GM23248 (cell line): Measurements from ENCODE around the gene XRCC4. TPM values are rescaled to one million over a fixed set of nuclear protein-coding genes. Genes with fewer than 3 reads are reported as not detected.

Experiments
- DNase-seq: peaks from one replicate; pipeline ENCODE4 v3.0.0-alpha.2; 2015
- H2AFZ ChIP-seq: fragments of 200-600 bp; sonication (generic); 2 replicates; pipeline ENCODE4 v1.6.1; 2016; ENCODE audit warnings: antibody characterized with exemption
- H3F3A ChIP-seq: fragments of 200-600 bp; sonication (generic); 2 replicates; pipeline ENCODE4 v1.6.1; 2016; ENCODE audit warnings: mild to moderate bottlenecking, antibody characterized with exemption, mixed run types; ENCODE audit not compliant: insufficient read depth
- H3K27ac ChIP-seq: fragments of 200-600 bp; sonication (generic); 2 replicates; pipeline ENCODE4 v1.5.1; 2016; ENCODE audit warnings: mild to moderate bottlenecking
- H3K27me3 ChIP-seq: fragments of 200-600 bp; sonication (generic); replicated peaks from 2 replicates; pipeline ENCODE4 v1.6.1; 2016; ENCODE audit warnings: mild to moderate bottlenecking; ENCODE audit not compliant: insufficient read depth
- H3K36me3 ChIP-seq: fragments of 200-600 bp; sonication (generic); 2 replicates; pipeline ENCODE4 v1.6.1; 2016; ENCODE audit warnings: low read depth, mild to moderate bottlenecking
- H3K4me1 ChIP-seq: fragments of 200-600 bp; sonication (generic); 2 replicates; pipeline ENCODE4 v1.6.1; 2016; ENCODE audit warnings: mild to moderate bottlenecking; ENCODE audit not compliant: insufficient read depth
- H3K4me2 ChIP-seq: fragments of 200-600 bp; sonication (generic); one replicate; pipeline ENCODE4 v1.6.1; 2016; ENCODE audit warnings: mild to moderate bottlenecking; ENCODE audit not compliant: unreplicated experiment
- H3K4me3 ChIP-seq: fragments of 200-600 bp; sonication (generic); 2 replicates; pipeline ENCODE4 v1.5.1; 2016; ENCODE audit warnings: mild to moderate bottlenecking
- H3K79me2 ChIP-seq: fragments of 200-600 bp; sonication (generic); 2 replicates; pipeline ENCODE4 v1.6.1; 2016; ENCODE audit warnings: mild to moderate bottlenecking; ENCODE audit not compliant: insufficient read depth
- H3K9ac ChIP-seq: fragments of 200-600 bp; sonication (generic); 2 replicates; pipeline ENCODE4 v1.6.1; 2016; ENCODE audit warnings: mild to moderate bottlenecking
- H3K9me2 ChIP-seq: fragments of 200-600 bp; sonication (generic); 2 replicates; pipeline ENCODE4 v1.6.1; 2016; ENCODE audit warnings: mixed run types, mild to moderate bottlenecking, moderate library complexity; ENCODE audit not compliant: insufficient read depth
- H3K9me3 ChIP-seq: fragments of 200-600 bp; sonication (generic); one replicate; pipeline ENCODE4 v1.6.1; 2017; ENCODE audit warnings: low read depth
- H4K20me1 ChIP-seq: fragments of 200-600 bp; sonication (generic); 2 replicates; pipeline ENCODE4 v1.6.0; 2016; ENCODE audit not compliant: insufficient read depth
- EZH2 ChIP-seq: fragments of 200-600 bp; sonication (generic); IDR thresholded peaks from 2 replicates; pipeline ENCODE4 v1.6.1; 2018; ENCODE audit warnings: antibody characterized with exemption, mild to moderate bottlenecking; ENCODE audit not compliant: insufficient read depth, poor library complexity, severe bottlenecking
- EZH2phosphoT487 ChIP-seq: fragments of 200-600 bp; sonication (generic); IDR thresholded peaks from 2 replicates; pipeline ENCODE4 v1.6.1; 2018; ENCODE audit warnings: antibody characterized with exemption, moderate library complexity, mild to moderate bottlenecking, low read depth; ENCODE audit not compliant: insufficient read depth
- WGBS, 2 experiments: methylation state at CpG; one replicate each; pipeline ENCODE4 v1.1.6; 2015 to 2017; ENCODE audit warnings: low lambda C conversion rate in 2 of 2, low coverage in 1 of 2; ENCODE audit errors: missing lambda C conversion rate in 2 of 2; 5-methylcytosine and 5-hydroxymethylcytosine counted together
- in situ Hi-C: fragments of 300-500 bp; cut with MboI; formaldehyde crosslinking; loops from 2 replicates; pipeline ENCODE4 v1.15.0; 2020
- polyA plus RNA-seq: library from polyadenylated mRNA; unstranded; fragments of >200 nt; fragmentation: Nextera tagmentation; extraction: Ambion mirVana; gene quantifications from 2 replicates; pipeline ENCODE4 v1.2.1, GENCODE V29; 2016
- total RNA-seq: library from RNA; depleted of rRNA; stranded (reverse); fragments of >200 nt; shearing (Covaris generic); gene quantifications from 2 replicates; pipeline ENCODE4 v1.2.3, GENCODE V29; 2014

The XRCC4 gene
- total and polyA plus RNA-seq, 2 experiments from 2014 or later: 11.5 to 11.7 TPM

- WGBS, 2 experiments: 2 to 3% methylated on average over 3 of the region's 3 CpGs
- Histone ChIP-seq H3K9me3 (no peaks in the 10 kb centered on the region), H3K9ac (peak overlapping the region; percentile 49), H3K36me3 (no peaks in the 10 kb centered on the region), H3K27me3 (no peaks in the 10 kb centered on the region), H3K79me2 (no peaks in the 10 kb centered on the region), H3K4me3 (peak overlapping the region; percentile 37; the same call in 1 of the 2 replicates), H3K27ac (peak overlapping the region; percentile 66), H3F3A (peaks cover 19% of the 10 kb centered on the region), H2AFZ (peak overlapping the region; percentile 44), H3K9me2 (no peaks in the 10 kb centered on the region), H3K4me1 (peaks cover 15% of the 10 kb centered on the region), H3K4me2 (peak overlapping the region; percentile 58), H4K20me1 (no peaks in the 10 kb centered on the region)
- peak; percentile 91 for DNase-seq
- in situ Hi-C loops: no loop called here
- TF ChIP-seq EZH2 (no peak), EZH2phosphoT487 (0 out of 2 replicates have a peak, but pooled peaks have one; percentile 39)
These were observed 229.4 kb downstream of the XRCC4 start for GRCh38 chr5:83306572-83307241.

DNA sequence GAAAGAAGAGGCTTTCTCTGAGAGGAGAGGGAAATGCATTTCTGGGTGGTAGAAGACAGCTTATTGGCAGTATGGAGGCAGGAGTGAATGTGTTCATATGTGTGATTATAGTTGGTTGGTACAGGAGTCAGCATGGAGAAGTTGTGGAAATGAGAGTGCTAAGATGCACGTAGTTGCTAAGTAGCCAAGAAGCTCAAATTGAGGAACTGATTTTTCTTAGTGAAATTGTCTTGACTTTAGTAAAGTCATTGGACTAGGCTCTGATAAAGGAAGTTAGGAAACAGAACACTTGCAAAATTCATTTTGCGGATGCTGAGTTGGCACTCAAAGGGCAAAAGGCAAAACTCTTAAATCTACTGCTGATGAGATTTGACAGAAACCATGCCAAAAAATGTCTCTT, 235.3 kb downstream of the XRCC4 start:
- no peak overlapping the region for H3K4me3 ChIP-seq
- no peaks in the 10 kb centered on the region for H3K79me2 ChIP-seq
- in situ Hi-C loops: no loop called here

GRCh38 chr5:83313436-83313835, 236.1 kb downstream of the XRCC4 start:
- Histone ChIP-seq H3F3A (0 out of 2 replicates have a peak, but pooled peaks cover 4% of the 10 kb centered on the region), H3K4me2 (peak overlapping the region; percentile 29), H2AFZ (no peak overlapping the region), H3K79me2 (no peaks in the 10 kb centered on the region), H3K4me1 (peaks cover 12% of the 10 kb centered on the region), H4K20me1 (no peaks in the 10 kb centered on the region), H3K27me3 (no peaks in the 10 kb centered on the region), H3K36me3 (no peaks in the 10 kb centered on the region), H3K27ac (no peak overlapping the region), H3K4me3 (no peak overlapping the region), H3K9ac (no peak overlapping the region), H3K9me3 (no peaks in the 10 kb centered on the region), H3K9me2 (no peaks in the 10 kb centered on the region)
- TF ChIP-seq EZH2phosphoT487: no peak
- TF ChIP-seq EZH2: no peak
- peak; percentile 39 for DNase-seq
- in situ Hi-C loops: no loop called here
- 47 to 48% methylated on average over 2 of the region's 2 CpGs for WGBS, 2 experiments

More for the DNA sequence above, 235.3 kb downstream of the XRCC4 start:
- no peak overlapping the region for H3K9ac ChIP-seq
- no peak for DNase-seq
- no peak overlapping the region for H3K4me2 ChIP-seq
- TF ChIP-seq EZH2 (no peak), EZH2phosphoT487 (no peak)
- no peaks in the 10 kb centered on the region for H3K9me2 ChIP-seq
- no peaks in the 10 kb centered on the region for H3K36me3 ChIP-seq
- 99 to 100% methylated on average over 2 of the region's 2 CpGs for WGBS, 2 experiments
- no peaks in the 10 kb centered on the region for H4K20me1 ChIP-seq
- H3K27me3 ChIP-seq: no peaks in the 10 kb centered on the region
- H3K9me3 ChIP-seq: no peaks in the 10 kb centered on the region
- H3K27ac ChIP-seq: no peak overlapping the region
- peaks cover 12% of the 10 kb centered on the region for H3K4me1 ChIP-seq
- H3F3A ChIP-seq: 0 out of 2 replicates have a peak, but pooled peaks cover 4% of the 10 kb centered on the region
- H2AFZ ChIP-seq: no peak overlapping the region

DNA sequence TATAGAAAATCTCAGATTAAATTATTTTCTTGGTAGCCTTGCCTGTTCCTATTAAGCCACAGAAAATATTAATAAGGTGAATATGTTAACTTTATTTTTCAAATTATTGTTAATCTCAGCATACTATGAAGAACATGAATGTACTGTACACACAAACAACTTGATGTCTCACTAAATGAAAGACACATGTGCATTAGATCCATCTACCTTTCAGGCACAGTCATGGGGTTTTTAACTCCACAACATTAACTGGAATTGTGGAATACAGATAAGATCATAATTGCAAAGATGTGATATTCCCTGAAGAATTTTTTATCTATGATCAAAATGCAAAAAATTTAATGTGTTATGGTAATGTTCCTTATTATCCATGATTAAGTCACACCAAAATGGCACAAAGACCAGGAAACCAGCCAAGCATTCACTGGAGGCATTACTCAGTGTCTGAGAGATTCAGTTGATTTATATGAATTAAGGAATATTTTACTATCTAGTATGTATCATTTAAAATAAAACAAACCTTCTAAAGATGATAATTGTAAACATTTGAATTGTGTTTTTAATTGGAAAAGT, 244.2 kb downstream of the XRCC4 start:
- TF ChIP-seq EZH2 (no peak), EZH2phosphoT487 (no peak)
- H3K4me3 ChIP-seq: no peak overlapping the region
- H3F3A ChIP-seq: peaks cover 28% of the 10 kb centered on the region
- no peaks in the 10 kb centered on the region for H4K20me1 ChIP-seq
- peaks cover 28% of the 10 kb centered on the region for H3K4me1 ChIP-seq
- peak; percentile 73 for DNase-seq
- no peaks in the 10 kb centered on the region for H3K9me2 ChIP-seq
- in situ Hi-C loops: no loop called here
- no peak overlapping the region for H2AFZ ChIP-seq
- peak overlapping the region; percentile 46 for H3K27ac ChIP-seq
- H3K9ac ChIP-seq: no peak overlapping the region
- peak overlapping the region; percentile 17 for H3K4me2 ChIP-seq
- no peaks in the 10 kb centered on the region for H3K9me3 ChIP-seq
- H3K27me3 ChIP-seq: no peaks in the 10 kb centered on the region
- no peaks in the 10 kb centered on the region for H3K36me3 ChIP-seq
- H3K79me2 ChIP-seq: no peaks in the 10 kb centered on the region
